Transverse colon (tissue), 4 donors: ENCODE measurements around the gene HIVEP1. TPM values are rescaled to one million over a fixed set of nuclear protein-coding genes. Genes with fewer than 3 reads are reported as not detected.

Source experiments
- DNase-seq: peaks from one replicate; pipeline ENCODE4 v3.0.0-alpha.2; 2019
- H3K27ac ChIP-seq, 4 donors: fragments of 200-600 bp; sonication (generic); 2 replicates each; pipeline ENCODE4 v1.5.1; 2016 to 2018; ENCODE audit warnings: inconsistent platforms in 4 of 4
- H3K27me3 ChIP-seq: fragments of 200-600 bp; sonication (generic); 2 replicates; pipeline ENCODE4 v1.5.1; 2017; ENCODE audit warnings: inconsistent platforms
- H3K36me3 ChIP-seq, 4 donors: fragments of 200-600 bp; sonication (generic); 2 replicates each; pipeline ENCODE4 v1.5.1; 2017 to 2019; ENCODE audit warnings: inconsistent platforms in 4 of 4
- H3K4me1 ChIP-seq, 4 donors: fragments of 200-600 bp; sonication (generic); 2 replicates each; pipeline ENCODE4 v1.5.1; 2017 to 2020; ENCODE audit warnings: inconsistent platforms in 4 of 4
- H3K4me3 ChIP-seq, 4 donors: fragments of 200-600 bp; sonication (generic); 1 replicate in 1 of 4; 2 replicates in 3 of 4; pipeline versions ENCODE4 v1.5.1 to v1.6.1; 2017 to 2019; ENCODE audit warnings: inconsistent platforms in 4 of 4
- H3K9me3 ChIP-seq, 2 donors: fragments of 200-600 bp; sonication (generic); 2 replicates each; pipeline ENCODE4 v1.5.1; 2017 to 2019; ENCODE audit warnings: inconsistent platforms in 2 of 2
- CTCF ChIP-seq, 5 experiments: fragments of 200-600 bp in 3 of 5; fragments of 450-650 bp in 2 of 5; sonication (generic) in 3 of 5; IDR thresholded peaks; 1 replicate in 2 of 5; 2 replicates in 3 of 5; pipeline ENCODE4 v1.5.1; 2016 to 2017; ENCODE audit warnings: antibody characterized with exemption in 5 of 5, inconsistent platforms in 3 of 5, mild to moderate bottlenecking in 2 of 5, moderate library complexity in 1 of 5
- EP300 ChIP-seq: sonication (generic); formaldehyde crosslinking; IDR thresholded peaks from one replicate; pipeline ENCODE4 v1.6.1; 2017; ENCODE audit warnings: antibody characterized with exemption, low read depth
- POLR2A ChIP-seq: fragments of 450-650 bp; IDR thresholded peaks from one replicate; pipeline ENCODE4 v1.6.1; 2016; ENCODE audit warnings: antibody characterized with exemption, mild to moderate bottlenecking, moderate library complexity
- POLR2AphosphoS5 ChIP-seq, 3 donors: sonication (generic); formaldehyde crosslinking; IDR thresholded peaks; one replicate each; pipeline ENCODE4 v1.6.1; 2016; ENCODE audit warnings: antibody characterized with exemption in 3 of 3
- WGBS, 2 donors: methylation state at CpG; one replicate each; pipeline ENCODE4 v1.1.5; 2018; ENCODE audit warnings: low coverage in 1 of 2; 5-methylcytosine and 5-hydroxymethylcytosine counted together
- in situ Hi-C, 4 donors: fragments of 200-750 bp; cut with MboI; loops; one replicate each; pipeline versions ENCODE4 v1.15.0 to v1.15.1; 2017; ENCODE audit warnings: low sequenced_read_pairs in 3 of 4, low pct_ligation_motif_present in 1 of 4, low pct_unique_long_range_greater_than_20kb in 1 of 4
- intact Hi-C: fragments of 100-400 bp; cut with DNase I; formaldehyde crosslinking; loops from one replicate; pipeline ENCODE4 v1.15.1; 2023; ENCODE audit warnings: low total_unique reads
- total RNA-seq, 4 donors: library from RNA; depleted of rRNA; stranded (reverse); fragments of >200 nt; gene quantifications; one replicate each; pipeline ENCODE4 v1.1.0, GENCODE V29; 2016

HIVEP1 gene
- total RNA-seq, 4 donors from 2014 or later, result 18.9 to 90.9 (median 30.5) TPM

- 77 to 89% methylated on average over 5 to 6 of the region's 6 CpGs for WGBS, 2 donors
- TF ChIP-seq EP300 (no peak), POLR2AphosphoS5 (IDR thresholded peaks at IDR 0.05) (no peak), POLR2A (no peak), CTCF (IDR thresholded peaks at IDR 0.05) (no peak)
- DNase-seq, result no peak
- no peak overlapping the region for H3K4me3 ChIP-seq
- no peaks in the 10 kb centered on the region for H3K36me3 ChIP-seq
- H3K4me1 ChIP-seq, result peaks cover 0 to 8% (median 6%) of the 10 kb centered on the region in 4 donors
- no peak overlapping the region for H3K27ac ChIP-seq
- intact Hi-C loops (no loop called here), in situ Hi-C loops (no loop called here)
- H3K9me3 ChIP-seq, result no peaks in the 10 kb centered on the region
- no peaks in the 10 kb centered on the region for H3K27me3 ChIP-seq
Observed at GRCh38 chr6:12114055-12114503, 102.0 kb downstream of the HIVEP1 start.

- peaks cover 0 to 2% (median 0%) of the 10 kb centered on the region in 4 donors for H3K36me3 ChIP-seq
- TF ChIP-seq EP300 (no peak), CTCF (IDR thresholded peaks at IDR 0.05) (no peak), POLR2AphosphoS5 (IDR thresholded peaks at IDR 0.05) (no peak), POLR2A (no peak)
- peaks cover 0 to 12% (median 7%) of the 10 kb centered on the region in 4 donors for H3K4me1 ChIP-seq
- H3K27me3 ChIP-seq, result no peaks in the 10 kb centered on the region
- H3K4me3 ChIP-seq, result no peak overlapping the region
- H3K9me3 ChIP-seq, result no peaks in the 10 kb centered on the region
- intact Hi-C loops, result no loop called here
- WGBS, 2 donors, result 65 to 71% methylated on average over 1 of the region's 1 CpG
- no peak for DNase-seq
- in situ Hi-C loops, result no loop called here
- H3K27ac ChIP-seq, result no peak overlapping the region
Observed at GRCh38 chr6:12115001-12115400, 102.9 kb downstream of the HIVEP1 start.

- TF ChIP-seq POLR2AphosphoS5 (IDR thresholded peaks at IDR 0.05), result no peak
- TF ChIP-seq CTCF (IDR thresholded peaks at IDR 0.05), result no peak
- no peak for TF ChIP-seq EP300
- no peak for TF ChIP-seq POLR2A
- Histone ChIP-seq H3K27ac (no peak overlapping the region), H3K27me3 (no peaks in the 10 kb centered on the region), H3K36me3 (peaks cover 0 to 7% (median 0%) of the 10 kb centered on the region in 4 donors), H3K4me3 (no peak overlapping the region), H3K4me1 (peaks cover 0 to 12% (median 7%) of the 10 kb centered on the region in 4 donors), H3K9me3 (no peaks in the 10 kb centered on the region)
- WGBS, 2 donors, result 82 to 96% methylated on average over 4 of the region's 4 CpGs
- intact Hi-C loops (no loop called here), in situ Hi-C loops (no loop called here)
- DNase-seq, result no peak
Observed at GRCh38 chr6:12115492-12115891, 103.4 kb downstream of the HIVEP1 start.

GRCh38 chr6:12116264-12116800, 104.2 kb downstream of the HIVEP1 start:
- Histone ChIP-seq H3K4me3 (no peak overlapping the region), H3K27ac (no peak overlapping the region), H3K9me3 (no peaks in the 10 kb centered on the region), H3K4me1 (peaks cover 0 to 12% (median 7%) of the 10 kb centered on the region in 4 donors), H3K36me3 (peaks cover 0 to 14% (median 0%) of the 10 kb centered on the region in 4 donors), H3K27me3 (no peaks in the 10 kb centered on the region)
- intact Hi-C loops (no loop called here), in situ Hi-C loops (no loop called here)
- WGBS, 2 donors, result 95 to 100% methylated on average over 2 of the region's 2 CpGs
- DNase-seq, result no peak
- no peak for TF ChIP-seq POLR2A
- TF ChIP-seq CTCF (IDR thresholded peaks at IDR 0.05), result no peak
- TF ChIP-seq EP300, result no peak
- TF ChIP-seq POLR2AphosphoS5 (IDR thresholded peaks at IDR 0.05), result no peak
